ENCODE results near the gene NDUFC2. TPM values are rescaled to one million over a fixed set of nuclear protein-coding genes. Genes with fewer than 3 reads are reported as not detected.

The NDUFC2 gene
- total RNA-seq, 4 donors from 2014 or later: 87.8 to 113 (median 96.6) TPM

DNA sequence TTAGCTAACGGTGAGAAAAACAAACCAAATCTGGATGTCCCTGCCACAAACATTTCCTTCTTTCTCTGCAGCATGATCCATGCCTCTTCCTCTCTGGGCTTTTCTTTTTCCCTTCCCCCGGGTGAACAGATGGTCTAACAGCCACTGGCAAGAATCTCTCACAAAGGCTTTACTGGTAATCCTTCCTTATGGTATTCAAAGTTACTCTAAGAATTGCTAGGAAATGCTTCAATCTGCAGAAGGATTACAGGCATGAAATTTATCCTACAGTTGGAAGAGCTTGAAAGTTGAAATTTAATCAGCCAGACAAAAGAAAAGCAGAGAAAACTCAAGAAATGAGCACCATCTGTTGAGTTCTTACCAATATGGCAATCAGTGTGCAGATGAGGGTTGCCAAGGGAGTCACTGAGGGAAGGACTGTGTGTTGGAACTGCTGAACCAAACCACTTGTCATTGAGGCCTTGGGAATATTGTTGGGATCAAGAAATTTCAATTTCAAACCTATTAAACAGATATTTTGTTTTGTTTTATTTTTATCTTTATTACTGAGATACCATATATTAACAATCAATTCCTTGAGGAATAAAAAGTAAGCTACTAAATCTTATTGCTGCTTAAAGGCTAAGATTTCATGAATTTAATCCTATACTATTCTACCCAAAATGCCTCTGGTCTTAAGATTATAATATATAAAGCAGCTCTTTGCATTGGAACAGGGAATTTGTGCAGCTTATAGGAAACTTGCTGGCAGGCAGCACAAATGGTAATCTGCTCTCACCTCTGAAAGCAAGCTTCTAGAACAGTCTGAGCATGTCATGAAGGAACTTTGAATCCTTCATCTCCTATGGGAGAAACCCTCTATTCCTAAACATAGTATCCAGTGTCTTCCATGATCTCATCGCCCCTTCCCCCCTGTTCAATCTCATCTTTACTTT is 29.7 kb upstream of the NDUFC2 start:
- TF ChIP-seq, protein P1, sequence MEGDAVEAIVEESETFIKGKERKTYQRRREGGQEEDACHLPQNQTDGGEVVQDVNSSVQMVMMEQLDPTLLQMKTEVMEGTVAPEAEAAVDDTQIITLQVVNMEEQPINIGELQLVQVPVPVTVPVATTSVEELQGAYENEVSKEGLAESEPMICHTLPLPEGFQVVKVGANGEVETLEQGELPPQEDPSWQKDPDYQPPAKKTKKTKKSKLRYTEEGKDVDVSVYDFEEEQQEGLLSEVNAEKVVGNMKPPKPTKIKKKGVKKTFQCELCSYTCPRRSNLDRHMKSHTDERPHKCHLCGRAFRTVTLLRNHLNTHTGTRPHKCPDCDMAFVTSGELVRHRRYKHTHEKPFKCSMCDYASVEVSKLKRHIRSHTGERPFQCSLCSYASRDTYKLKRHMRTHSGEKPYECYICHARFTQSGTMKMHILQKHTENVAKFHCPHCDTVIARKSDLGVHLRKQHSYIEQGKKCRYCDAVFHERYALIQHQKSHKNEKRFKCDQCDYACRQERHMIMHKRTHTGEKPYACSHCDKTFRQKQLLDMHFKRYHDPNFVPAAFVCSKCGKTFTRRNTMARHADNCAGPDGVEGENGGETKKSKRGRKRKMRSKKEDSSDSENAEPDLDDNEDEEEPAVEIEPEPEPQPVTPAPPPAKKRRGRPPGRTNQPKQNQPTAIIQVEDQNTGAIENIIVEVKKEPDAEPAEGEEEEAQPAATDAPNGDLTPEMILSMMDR (IDR thresholded peaks at IDR 0.05; ENCODE audit: low read depth): no peak

DNA sequence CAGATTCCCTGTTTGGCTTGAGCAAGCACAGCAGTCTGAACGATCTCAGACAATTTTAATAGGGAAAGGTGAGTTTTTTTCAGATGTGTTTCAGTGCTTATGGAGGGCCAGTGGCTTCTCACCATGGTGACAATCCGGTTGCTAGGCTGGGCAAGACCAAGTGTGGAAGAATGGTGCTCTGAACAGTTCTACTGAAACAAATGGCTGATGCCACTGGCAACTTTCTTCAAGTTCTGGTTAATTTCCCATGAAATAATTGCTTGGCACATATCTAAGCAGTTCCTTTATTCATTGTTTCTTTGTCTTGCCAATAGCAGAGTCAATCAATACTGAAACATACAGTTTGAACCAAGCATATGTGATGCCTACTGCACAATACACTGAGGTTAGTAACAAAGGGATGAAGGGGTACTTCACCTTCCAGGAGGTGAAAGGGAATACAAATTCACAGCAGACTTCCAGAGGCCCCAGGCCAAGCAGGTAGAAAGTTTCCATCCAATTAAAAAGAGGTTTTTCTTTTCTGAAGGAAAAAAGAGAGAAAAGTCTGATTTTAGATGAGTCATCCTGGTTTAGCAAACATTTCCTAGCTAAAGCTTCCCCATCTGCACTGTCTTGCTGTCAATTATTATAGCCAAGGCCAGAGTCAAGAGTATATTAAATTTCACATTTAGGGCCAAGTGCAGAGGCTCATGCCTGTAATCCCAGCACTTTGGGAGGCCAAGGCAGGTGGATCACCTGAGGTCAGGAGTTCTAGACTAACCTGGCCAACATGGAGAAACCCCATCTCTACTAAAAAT is 21.2 kb upstream of the NDUFC2 start:
- TF ChIP-seq, protein P1 (IDR thresholded peaks at IDR 0.05; ENCODE audit: low read depth): no peak

DNA sequence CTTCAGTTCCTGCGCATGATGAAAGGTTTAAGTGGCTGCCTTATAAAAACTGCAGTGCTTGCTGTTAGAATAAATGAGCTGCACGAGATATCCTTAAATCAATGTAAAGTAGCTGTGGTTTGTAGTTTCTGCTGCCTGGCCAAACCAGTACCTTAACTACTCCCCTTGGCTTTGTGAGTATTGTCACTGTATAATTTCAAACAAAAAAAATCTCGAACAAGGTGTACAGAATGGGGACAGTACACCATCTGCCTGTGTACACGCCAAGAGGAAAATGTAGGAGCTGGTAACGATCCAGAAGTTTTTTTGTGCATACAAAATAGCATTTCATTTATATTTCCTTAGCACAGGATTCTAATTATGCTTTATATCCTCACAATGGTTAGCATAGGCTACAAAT is 20.6 kb upstream of the NDUFC2 start:
- TF ChIP-seq, protein P1 (IDR thresholded peaks at IDR 0.05; ENCODE audit: low read depth): no peak

DNA sequence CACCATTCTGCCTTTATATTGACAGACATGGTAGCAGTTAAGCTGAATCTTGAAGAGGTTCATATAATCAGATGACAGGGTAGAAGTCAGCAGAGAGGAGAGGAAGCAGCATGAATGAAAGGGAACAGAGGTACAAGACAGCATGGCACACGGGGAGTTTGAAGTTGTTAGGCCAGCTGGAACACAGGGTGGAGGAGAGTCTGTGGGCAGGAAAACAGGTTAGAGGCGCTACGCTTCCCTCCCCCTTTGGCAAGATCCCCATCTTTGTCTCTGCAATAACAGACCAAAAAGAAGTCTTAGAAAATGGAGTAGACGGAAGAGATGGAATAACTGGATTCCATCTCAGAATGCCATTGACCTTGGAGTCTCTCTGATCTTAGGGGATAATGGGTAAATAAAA is 20.0 kb upstream of the NDUFC2 start:
- TF ChIP-seq, protein P1 (IDR thresholded peaks at IDR 0.05; ENCODE audit: low read depth): no peak

DNA sequence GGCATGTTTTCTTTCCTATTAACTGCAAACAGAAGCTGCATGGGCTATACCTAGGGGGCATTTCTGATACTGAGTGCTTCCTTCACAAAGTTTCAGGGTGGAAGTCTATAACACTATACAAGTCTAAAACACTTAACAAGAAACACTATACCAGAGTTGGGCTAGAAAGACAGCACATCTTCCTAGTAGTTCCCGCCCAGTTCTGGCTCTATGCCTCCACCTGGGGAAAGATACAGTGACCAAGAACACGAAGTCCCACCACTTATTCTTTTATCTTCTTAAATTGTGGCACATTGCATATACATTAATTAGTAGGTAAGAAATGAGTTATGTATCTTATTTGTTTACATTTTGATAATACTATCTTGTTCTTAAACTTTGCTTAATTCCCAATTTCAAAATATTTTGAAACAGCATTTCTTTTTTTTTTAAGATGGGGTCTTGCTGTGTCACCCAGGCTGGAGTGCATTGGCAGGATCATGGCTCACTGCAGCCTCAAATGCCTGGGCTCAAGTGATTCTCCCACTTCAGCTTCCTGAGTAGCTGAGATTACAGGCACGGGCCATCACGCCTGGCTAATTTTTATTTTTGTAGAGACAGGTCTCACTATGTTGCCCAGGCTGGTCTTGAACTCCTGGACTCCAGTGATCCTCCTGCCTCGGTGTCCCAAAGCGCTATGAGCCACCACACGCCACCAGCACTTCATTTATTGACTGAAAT is 18.2 kb upstream of the NDUFC2 start:
- TF ChIP-seq, protein P1 (IDR thresholded peaks at IDR 0.05; ENCODE audit: low read depth): no peak

DNA sequence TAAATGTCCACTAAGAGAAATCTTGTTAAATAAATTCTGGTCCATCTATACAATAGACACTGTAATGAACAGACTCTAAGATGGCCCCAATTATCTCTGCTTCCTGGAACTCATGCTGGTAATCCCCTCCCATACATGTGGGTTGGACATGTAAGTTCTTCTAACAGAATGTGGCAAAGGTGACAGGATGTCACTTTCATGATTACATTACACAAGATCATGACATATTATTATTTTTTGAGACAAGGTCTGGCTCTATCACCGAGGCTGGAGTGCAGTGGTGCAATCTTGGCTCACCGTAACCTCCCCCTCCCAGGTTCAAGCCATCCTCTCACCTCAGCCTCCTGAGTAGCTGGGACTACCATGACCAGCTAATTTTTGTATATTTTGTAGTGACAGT is 14.6 kb upstream of the NDUFC2 start:
- TF ChIP-seq, protein P1 (IDR thresholded peaks at IDR 0.05; ENCODE audit: low read depth): no peak
